ENCODE data around the gene EGFL7.

The EGFL7 gene

DNA sequence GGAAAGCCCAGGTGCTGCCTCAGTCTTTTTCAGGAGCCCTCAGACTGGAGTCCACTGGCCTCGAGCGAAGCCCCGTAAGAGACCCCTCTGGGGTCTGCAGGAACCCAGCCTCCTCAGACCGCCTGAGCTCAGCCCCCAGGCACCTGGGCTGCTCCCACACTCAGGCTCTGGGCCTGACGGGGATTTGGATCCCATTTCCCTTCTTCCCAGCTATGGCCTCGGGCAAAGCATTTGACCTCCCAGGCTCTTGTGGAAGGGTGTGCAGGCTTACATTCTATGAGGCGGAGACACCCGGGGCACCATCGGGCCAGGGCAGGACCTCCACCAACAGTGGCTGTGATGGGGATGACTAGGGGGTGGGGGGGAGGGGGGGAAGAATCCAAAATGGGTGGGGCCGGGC is 20.0 kb downstream of the EGFL7 start:
- no peak overlapping the region for H3K27ac ChIP-seq
- no peak for TF ChIP-seq ZFX (IDR thresholded peaks at IDR 0.05; ENCODE audit: borderline replicate concordance)
- TF ChIP-seq, protein P1, sequence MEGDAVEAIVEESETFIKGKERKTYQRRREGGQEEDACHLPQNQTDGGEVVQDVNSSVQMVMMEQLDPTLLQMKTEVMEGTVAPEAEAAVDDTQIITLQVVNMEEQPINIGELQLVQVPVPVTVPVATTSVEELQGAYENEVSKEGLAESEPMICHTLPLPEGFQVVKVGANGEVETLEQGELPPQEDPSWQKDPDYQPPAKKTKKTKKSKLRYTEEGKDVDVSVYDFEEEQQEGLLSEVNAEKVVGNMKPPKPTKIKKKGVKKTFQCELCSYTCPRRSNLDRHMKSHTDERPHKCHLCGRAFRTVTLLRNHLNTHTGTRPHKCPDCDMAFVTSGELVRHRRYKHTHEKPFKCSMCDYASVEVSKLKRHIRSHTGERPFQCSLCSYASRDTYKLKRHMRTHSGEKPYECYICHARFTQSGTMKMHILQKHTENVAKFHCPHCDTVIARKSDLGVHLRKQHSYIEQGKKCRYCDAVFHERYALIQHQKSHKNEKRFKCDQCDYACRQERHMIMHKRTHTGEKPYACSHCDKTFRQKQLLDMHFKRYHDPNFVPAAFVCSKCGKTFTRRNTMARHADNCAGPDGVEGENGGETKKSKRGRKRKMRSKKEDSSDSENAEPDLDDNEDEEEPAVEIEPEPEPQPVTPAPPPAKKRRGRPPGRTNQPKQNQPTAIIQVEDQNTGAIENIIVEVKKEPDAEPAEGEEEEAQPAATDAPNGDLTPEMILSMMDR (IDR thresholded peaks at IDR 0.05): no peak

DNA sequence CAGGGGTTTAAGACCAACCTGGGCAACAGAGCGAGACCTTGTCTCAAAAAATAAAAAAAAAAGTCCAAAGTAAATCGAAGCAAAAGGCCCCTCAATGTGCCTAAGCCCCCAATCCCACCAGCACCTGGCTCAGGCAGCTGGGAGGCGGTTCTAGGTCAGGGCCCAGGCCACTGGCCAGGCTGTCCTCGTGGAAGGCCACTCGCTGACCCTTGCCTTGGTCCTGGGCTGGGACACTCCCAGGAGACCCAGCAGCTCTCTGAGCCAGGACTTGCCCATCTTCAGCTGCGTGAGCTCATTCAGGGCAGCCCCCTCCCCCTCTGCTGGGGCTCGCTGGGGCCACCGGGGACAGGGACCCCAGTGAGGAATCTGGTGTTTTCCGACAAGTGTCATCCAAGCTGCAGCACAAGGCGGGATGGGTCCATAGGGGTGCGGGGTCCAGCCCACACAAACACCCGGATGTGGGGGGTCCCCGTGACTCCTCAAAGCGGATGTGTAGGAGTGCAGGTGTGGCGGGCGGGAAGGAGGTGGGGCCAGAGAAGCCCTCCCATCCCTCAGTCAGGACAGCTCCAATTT is 20.5 kb downstream of the EGFL7 start:
- H3K27ac ChIP-seq: no peak overlapping the region
- TF ChIP-seq, protein P1 (IDR thresholded peaks at IDR 0.05): no peak
- no peak for TF ChIP-seq ZFX (IDR thresholded peaks at IDR 0.05; ENCODE audit: borderline replicate concordance)

DNA sequence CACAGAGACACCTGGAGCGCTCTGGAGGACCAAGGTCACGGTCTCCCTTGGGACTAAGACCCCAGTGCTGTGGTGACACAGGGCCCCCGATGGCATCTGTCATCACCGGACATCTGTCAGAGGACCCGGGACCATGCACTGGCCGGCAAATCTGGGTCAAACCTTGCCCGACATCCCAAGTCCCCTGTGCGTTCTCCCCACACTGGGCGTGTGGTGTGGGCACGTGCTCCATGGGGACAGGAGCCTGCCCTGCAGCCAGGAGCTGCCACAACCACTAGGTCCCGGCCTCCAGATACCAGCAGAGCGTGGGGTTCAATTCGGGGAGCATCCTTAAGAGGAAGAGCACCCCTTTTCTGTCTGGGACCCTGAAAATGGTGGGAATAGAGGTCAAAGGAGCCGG is 21.0 kb downstream of the EGFL7 start:
- TF ChIP-seq, protein P1 (IDR thresholded peaks at IDR 0.05): no peak
- TF ChIP-seq ZFX (IDR thresholded peaks at IDR 0.05; ENCODE audit: borderline replicate concordance): no peak

DNA sequence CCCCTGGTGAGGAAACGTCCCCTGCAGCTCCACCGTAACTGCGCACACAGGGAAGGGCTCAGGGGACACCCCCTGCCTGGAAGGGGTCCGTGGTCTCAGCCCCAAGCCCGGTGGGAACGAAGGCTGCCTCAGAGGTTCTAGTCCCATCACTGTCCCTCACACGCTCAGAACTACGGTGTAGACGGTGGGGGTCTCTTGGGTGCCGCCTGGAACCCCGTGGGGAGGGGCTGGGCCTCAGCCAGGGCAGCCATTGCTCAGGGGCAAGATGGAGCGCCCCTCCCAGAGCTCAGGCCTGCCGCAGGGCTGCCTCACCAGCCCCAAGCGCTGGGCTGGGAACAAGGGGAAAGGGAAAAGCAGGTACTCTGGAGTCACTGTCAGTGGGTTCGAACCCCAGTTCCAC is 21.6 kb downstream of the EGFL7 start:
- TF ChIP-seq, protein P1 (IDR thresholded peaks at IDR 0.05): no peak
- no peak for TF ChIP-seq ZFX (IDR thresholded peaks at IDR 0.05; ENCODE audit: borderline replicate concordance)
- no peak overlapping the region for H3K27ac ChIP-seq

More for the DNA sequence above, 21.0 kb downstream of the EGFL7 start:
- H3K27ac ChIP-seq: no peak overlapping the region

DNA sequence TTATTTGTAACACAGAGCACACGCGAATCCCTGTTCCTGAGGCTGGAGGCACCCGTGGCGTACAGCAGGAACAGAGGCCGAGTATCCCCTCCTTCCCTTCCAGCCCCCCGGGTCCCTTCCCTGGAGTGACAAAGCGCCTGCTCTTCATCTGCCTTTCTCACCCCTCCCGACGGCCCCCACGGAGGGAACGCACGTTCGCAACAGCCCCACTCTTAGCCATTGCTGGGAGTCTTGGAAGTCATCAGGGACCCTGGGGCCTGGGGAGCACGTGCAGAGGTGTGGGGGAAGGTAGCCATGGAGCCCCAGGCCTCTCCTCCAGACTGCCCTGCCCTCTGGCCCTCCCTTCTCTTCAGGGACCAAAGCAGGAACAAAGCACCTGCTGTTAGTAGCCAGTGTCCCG is 22.1 kb downstream of the EGFL7 start:
- TF ChIP-seq, protein P1 (IDR thresholded peaks at IDR 0.05): no peak
- no peak for TF ChIP-seq ZFX (IDR thresholded peaks at IDR 0.05; ENCODE audit: borderline replicate concordance)
- no peak overlapping the region for H3K27ac ChIP-seq

DNA sequence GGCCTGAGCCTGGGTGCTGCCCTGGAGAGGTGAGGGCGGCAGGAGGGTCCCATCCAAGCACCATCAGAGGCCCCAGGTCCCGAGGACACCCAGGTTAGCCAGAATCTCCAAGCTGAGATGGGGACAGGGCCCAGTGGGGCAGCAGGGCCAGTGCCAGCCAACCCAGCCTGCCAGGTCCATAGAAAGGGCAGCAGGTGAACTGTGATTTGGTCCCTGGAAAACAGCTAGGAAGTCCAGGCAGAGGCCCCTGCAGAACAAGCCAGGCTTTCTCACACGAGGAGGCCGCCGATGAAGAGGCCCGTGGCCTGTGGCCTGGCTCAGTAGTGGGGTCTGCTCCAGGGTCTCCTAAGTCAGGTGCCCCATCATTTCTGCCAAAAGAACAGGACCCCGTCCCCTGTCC is 22.5 kb downstream of the EGFL7 start:
- TF ChIP-seq, protein P1 (IDR thresholded peaks at IDR 0.05): no peak
- no peak for TF ChIP-seq ZFX (IDR thresholded peaks at IDR 0.05; ENCODE audit: borderline replicate concordance)
- H3K27ac ChIP-seq: no peak overlapping the region

DNA sequence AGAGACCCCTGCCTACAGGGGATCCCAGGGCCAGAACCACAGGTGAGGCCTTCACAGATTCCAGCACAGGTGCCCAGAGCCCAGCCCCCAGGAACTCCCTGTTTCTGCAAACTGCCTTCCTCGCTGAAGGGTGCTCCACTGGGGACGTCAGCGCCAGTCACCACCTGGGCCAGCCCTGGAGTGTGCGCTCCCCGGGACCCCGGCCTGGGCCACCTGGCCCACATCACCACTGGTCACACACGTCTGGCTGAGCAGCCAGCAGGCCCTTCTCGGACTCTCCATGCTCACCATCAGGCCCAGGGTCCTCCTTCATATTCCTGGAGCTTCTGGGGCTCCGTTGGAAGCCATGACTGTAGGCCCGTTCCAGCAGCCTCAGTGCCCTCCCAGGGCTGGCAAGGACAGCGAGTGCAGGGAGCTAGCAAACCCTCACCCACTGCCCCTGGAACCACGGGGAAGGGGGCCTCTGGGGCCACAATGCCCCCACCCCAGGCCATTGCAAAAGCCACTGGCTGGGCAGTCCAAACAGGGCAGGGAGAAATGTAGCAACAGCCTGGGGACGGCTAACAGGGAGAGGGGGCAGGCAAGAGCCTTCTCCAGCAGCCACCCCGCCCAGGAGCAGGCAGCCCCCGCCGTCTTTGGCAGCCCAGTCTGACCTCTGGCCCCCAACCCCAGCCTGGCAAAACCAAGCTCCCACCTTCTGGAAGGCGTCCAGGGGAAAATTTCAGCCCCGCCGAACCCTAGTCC is 23.2 kb downstream of the EGFL7 start:
- no peak overlapping the region for H3K27ac ChIP-seq
- no peak for TF ChIP-seq ZFX (IDR thresholded peaks at IDR 0.05; ENCODE audit: borderline replicate concordance)
- TF ChIP-seq, protein P1 (IDR thresholded peaks at IDR 0.05): no peak

Data from 22Rv1 (cell line).